Cerebellar cortex (tissue), 1 donor: ENCODE results near the gene CCDC178.
"Not testable (repeated sequence)": the region's sequence is repeated elsewhere in the genome, so short reads cannot be mapped to it uniquely, and the experiment has no call there.

Source experiments
- DNase-seq: peaks from one replicate; pipeline ENCODE4 v3.0.0-alpha.2; 2015; ENCODE audit warnings: low spot score

Gene CCDC178

DNA sequence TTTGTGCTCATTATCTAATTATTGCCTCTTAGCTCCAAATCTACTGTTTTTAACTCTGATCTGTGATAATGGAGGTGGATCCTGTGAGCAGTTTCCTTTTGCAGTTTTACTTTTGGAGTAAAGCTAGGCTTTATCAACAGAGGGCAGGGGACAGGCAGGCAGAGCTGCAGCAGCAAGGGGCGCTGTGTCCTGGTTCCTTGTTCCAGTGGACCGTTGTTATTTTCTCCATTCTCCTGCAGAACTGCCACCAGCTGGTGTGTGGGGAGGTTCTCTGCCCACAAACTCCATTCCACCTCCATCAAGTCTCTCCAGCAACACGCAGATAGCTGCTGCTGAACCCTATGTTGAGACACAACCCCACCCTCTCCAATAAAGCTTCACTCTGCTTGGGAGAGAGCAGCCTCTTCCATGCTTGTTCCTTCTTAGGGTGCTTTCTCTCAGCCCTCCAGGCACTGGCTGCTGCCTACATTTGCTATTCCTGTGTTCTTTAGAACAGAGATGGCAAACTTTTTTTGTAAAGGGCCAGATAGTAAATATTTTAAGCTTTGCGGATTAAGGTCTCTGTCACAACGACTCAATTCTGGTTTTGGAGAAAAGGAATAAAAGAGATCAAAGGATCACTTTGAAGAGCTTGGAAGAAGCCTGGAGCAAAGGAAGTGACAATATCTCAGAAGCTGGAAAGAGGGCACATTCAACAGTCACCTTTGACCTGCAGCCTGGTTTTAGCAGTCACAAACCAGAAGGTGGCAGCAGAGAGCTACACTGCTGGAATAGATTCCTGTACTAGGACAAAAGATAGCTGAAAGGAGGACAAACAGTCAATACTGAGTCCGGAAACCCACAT is 208.8 kb downstream of the CCDC178 start:
- DNase-seq = peak; percentile 69

DNA sequence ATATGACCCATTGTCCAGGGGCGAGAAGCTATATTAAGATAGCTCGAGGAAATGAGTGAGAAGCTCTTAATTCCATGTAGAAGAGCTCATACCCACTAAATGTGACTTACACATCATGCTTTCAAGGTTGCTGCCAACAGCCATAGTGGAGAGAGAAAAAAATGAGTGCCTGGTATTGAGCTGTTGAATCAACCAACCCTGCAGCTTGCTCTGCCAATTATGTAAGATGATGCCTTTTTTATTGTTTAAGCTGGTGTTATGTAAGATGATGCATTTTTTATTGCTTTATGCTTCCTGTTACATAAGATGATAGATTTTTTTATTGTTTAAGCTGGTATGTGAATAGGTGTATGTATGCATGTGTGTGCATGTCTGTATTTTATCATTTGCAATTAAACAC is 228.2 kb downstream of the CCDC178 start:
- no peak for DNase-seq

DNA sequence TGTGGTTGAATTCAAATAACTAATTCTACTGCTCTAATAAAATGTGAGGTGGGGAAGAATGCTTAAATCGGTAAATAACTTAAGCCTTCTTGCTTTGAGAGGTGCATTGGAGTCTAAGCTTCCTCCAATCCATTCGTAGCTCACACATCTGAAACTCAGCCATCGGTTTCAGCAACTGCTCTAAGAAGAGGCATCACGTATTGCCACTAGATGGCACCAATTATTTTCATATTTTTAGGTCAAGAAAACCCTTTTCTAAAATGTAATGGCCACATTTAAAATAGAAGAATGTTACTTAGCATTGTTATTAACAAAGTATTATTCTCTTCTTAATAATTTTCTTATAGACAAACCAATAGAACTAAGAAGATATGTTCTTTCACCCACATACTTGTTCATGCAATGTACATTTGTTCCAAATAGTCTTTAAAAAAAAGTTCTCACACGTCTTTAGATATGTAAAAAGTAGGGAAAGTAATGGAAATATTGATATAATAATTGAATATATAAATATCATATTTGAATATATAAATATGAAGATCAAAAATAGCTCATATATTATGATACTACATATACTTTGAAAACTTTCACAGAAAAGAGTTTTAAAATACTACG is 229.8 kb downstream of the CCDC178 start:
- DNase-seq = peak; percentile 26

DNA sequence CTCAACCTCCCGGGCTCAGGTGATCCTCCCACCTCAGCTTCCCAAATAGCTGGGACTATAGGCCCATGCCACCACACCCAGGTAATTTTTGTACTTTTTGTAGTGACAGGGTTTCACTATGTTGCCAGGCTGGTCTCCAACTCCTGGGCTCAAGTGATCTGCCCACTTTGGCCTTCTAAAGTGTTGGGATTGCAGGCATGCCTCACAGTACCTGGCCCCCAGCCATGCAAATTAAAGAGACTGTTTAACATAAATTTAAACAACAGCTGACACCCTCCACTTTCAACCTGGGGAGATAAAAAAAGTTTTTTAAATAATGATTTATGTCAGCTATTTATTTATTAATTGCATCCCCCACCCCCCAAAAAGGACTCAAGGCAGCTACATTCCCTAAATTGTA is 234.7 kb downstream of the CCDC178 start:
- DNase-seq = no peak

DNA sequence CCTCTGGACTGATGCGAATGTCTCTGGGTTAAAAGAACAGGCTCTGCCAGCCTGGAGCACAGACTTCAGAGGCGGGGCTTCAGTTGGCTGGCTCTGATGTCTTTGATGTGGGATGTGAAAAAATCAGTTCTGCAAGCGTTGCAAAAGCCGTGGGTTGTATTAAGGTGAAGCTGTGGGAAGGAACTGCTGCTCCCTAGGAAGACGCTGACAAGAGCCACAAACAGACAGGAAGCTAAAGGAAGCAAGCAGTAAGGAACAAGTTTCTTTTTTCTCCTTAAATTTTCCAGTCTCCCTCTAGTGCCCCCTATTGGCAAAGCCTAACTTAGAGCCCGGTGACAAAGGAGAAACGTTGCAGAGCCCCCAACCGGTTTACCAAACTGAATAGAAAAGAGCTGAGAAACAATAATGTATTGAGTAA is 239.0 kb downstream of the CCDC178 start:
- peak; percentile 36 for DNase-seq

DNA sequence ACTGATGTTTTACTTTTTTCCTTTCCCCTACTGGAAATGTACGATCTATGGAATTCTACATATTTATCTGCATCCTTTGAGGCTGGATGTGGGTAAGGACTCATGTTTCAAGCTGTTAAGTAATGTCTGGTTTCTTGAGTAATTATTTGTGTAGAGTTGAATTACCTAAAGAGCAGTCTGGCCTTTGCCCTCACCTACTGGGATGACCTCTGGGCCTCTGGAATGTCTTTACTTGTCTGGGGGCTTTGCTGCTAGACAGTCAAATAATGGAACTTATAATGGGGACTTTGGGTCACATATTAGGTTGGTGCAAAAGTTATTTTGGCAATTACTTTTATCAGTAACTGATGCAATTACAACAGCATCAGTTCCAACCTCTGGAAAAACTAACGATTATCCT is 244.7 kb downstream of the CCDC178 start:
- no peak for DNase-seq

DNA sequence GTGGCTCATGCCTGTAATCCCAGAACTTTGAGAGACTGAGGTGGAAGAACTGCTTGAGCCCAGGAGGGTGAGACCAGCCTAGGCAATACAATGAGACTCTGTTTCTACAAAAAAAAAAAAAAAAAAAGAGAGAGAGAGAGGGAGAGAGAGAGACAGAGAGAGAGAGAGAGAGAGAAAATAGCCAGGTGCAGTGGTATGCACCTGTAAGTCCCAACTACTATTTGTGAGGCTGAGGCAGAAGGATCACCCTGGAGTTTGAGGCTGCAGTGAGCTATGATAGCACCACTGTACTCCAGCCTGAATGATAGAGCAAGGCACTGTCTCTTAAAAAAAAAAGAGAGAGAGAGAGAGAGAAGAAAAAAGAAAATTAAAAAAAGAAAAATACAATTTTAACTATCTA is 245.7 kb downstream of the CCDC178 start:
- no peak for DNase-seq

DNA sequence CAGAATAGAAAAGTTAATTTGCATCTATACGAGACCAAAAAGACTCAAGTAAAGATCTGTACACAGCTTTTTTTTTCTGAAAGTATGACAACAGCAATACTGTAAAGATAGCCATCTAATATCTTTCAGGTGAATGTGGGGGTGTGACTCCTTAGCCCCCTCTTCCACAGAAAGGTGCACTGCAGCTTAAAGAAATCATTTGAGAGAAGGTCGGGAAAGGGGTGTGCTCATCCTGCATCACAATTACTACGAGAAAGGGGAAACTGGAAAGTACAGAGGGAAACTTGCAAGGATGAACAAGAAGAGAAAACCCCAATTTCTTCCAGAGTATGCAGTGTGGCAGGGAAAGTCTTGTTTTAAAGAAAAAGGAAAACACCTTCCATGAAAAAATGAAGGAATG is 255.6 kb downstream of the CCDC178 start:
- DNase-seq = no peak

DNA sequence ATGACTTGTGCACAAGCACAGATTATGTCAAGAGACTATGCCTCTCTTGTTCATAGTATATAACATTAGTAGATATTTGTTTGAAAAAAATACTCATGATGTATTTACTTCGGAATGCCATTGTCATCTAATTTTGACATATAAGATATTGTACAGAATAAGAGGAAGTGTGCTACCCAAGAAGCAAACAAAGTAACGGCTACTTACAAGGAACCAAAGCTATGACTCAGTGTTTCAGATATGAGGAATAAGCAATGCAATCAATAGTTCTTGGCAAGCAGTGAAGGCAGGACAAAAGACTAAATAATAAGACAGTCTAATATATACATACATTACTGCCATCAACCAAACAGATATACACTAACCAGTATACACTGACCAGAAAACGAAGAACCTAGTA is 256.3 kb downstream of the CCDC178 start:
- no peak for DNase-seq

DNA sequence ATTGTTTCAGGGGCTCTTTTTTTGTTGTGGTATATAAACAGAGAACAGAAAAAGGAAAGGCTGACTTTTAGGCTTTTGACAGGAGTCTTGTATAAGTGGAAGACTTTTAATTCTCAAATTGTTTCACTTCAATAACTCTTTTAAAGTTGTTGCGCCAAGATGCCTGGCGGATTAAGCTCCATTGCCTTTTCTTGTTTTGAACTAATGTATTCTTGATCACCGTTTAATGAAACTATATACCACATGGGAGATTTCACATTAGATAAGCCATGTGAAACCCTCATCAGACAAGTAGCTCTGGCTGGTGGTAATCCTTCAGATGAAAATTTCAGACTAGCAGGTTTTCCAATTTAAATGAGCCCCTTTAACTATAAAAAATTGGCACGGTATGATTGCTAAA is 257.4 kb downstream of the CCDC178 start:
- no peak for DNase-seq

DNA sequence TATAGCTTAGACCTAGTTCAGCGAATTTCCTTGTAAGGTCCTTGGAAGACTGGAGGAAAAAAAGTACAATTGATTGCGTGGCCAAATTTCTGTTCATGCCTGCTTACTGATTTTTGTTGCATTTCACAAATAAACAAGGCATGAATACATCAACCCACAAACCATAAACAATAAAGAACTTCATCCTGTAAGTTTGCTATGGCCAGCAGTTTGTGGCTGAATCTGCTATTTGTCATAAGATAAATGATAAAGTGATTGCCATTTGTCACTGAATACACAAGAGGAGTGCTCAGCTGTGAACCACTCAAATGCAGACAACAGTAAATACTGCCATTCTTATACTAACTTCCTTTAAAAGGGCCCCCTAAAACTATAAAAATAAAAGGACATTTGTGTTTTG is 259.5 kb downstream of the CCDC178 start:
- no peak for DNase-seq

DNA sequence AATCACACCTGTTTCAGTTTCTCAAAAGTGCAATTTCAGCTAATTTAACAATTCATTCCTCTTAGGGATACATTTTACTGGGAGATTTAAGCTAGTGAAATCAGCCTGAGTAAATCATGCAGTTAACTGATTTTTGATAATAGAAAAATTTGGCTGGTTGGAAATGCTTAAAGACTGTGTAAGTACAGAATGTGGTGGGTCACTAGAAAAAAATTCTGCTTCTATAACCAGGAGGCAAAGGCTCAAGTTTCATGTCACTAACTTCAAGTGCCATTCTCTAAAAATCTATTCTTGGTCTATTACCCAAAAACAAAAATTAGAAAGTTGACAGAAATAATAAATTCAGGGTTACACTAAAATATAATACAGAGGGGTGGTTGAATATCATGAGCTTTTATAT is 271.3 kb downstream of the CCDC178 start:
- no peak for DNase-seq

DNA sequence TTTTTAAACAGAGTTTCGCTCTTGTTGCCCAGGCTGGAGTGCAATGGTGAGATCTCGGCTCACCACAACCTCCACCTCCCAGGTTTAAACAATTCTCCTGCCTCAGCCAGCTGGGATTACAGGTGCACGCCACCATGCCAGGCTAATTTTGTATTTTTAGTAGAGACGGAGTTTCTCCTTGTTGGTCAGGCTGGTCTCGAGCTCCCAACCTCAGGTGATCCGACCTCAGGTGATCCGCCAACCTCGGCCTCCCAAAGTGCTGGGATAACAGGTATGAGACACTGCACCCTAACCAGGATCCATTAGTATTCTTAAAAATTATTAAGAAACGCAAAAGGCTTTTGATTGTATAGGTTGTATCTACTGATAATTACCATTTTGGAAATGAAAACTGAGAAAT is 276.4 kb downstream of the CCDC178 start:
- not testable (repeated sequence) for DNase-seq

DNA sequence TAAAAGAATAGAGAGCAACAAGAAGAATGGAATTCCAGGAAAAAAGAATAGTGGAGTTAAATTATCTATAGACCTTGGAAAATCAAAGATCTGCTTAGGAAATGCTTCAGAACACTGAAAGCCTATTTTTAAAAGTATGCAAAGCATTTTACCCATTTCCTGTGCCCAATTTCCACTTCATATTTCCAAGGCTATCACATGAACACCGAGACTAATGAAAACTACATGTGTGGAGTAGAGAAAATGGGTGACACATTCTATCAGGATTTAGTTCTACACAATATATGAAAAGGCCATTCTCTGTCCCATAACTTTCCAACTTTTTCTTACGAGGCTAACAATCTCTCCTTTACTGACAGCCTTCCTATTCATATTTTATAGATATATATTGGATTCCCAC is 279.4 kb downstream of the CCDC178 start:
- DNase-seq = no peak

DNA sequence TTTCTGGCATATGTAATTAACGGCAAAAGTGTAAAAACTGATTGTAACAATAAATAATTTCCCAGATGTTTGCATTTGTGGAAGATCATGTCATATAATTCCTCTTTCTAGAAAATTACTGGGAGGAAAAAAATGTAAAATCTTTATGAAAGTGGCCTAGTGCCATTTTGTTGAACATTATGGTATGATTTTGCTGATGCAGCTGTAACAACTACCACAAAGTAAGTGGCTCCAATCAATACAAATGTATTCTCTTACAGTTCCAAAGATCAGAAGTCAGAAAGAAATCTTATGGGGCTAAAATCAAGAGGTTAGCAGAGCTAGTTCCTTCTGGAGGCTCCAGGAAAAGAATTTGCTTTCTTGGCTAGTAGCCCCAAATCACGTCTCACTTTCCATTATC is 281.4 kb downstream of the CCDC178 start:
- DNase-seq = no peak

DNA sequence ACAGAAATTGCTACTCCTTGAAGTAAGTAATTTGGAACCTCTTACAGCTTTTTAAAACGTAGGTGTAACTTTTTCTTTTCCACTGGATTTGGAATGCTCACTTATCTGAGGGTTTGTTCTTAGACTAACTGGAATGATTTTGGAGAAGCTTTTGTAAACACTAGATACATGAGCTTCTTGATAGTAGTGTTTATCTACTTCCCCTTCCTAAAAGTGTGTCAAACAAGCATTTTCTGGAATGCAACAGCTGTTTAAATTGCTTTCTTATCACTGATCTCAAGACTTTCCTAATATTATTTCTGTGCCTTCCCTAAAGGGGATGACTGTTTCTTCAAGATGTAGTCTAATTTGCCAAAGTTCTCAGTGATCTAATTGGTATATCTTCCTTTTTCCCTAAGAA is 282.6 kb downstream of the CCDC178 start:
- DNase-seq = no peak

DNA sequence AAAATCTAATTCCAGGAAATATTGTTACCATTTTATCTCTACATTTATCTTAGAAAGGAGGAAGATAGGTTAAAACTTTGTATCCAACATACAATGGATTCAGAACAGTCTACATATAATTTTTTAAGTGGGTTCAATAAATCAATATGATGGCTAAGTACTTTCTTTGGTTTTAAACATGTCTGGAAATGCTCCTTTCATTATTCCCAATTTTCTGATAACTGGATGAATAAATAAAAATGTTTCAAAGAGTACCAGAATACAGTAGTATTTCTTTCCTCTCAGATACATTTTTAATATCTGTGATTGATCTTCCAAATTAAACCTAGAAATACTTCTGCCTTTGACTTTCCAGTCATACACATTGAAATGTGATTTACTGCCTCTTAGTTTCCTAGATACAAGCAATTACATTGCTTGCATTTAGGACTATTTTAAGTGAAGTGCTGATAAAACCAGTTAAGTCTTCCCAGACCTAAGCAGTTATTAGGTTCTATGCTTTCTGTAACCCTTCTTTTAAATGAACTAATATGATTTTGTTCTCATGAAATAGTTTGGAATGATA is 283.5 kb downstream of the CCDC178 start:
- DNase-seq = no peak

DNA sequence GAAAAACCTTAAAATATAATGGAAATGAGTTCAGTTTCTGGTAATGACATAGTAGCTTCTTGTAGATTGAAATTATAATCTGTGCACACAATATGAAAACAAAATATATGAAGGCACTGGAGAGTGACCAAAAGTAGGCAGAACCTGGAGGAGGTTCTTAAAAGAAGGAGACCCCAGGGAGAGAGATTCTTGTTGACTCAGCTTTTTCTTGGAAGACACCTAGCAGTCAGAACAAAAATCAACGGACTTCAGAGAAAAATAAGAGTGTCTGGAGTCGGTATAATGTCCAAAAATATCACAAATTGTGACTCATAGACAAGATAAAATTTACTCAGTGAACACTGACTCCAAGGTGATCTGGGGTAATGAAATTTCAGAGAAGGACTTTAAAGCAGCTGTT is 286.5 kb downstream of the CCDC178 start:
- no peak for DNase-seq

DNA sequence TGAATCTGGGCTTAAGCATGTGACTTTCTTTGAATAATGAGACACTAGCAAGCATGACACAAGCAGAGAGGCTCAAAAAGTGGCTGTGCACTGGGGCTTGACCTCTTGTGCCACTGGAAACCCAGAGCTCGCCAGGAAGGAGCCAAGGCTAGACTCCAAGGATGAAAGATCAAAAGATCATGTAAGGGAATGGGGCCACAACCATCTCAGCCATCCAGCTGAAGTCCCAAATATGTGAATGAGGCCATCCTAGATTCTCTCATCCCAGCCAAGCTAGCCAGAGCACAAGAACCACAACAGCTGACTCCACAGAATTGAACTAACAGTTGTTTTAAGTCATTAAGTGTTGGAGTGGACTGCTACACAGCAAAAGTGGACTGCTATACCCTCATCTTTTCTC is 288.1 kb downstream of the CCDC178 start:
- no peak for DNase-seq

DNA sequence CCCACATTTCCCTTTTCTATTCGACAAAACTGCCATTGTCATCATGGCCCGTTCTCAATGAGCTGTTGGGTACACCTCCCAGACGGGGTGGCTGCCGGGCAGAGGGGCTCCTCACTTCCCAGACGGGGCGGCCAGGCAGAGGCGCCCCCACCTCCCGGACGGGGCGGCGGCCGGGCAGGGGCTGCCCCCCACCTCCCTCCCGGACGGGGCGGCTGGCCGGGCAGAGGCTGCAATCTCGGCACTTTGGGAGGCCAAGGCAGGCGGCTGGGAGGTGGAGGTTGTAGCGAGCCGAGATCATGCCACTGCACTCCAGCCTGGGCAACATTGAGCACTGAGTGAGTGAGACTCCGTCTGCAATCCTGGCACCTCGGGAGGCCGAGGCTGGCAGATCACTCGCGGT is 292.7 kb downstream of the CCDC178 start:
- not testable (repeated sequence) for DNase-seq

DNA sequence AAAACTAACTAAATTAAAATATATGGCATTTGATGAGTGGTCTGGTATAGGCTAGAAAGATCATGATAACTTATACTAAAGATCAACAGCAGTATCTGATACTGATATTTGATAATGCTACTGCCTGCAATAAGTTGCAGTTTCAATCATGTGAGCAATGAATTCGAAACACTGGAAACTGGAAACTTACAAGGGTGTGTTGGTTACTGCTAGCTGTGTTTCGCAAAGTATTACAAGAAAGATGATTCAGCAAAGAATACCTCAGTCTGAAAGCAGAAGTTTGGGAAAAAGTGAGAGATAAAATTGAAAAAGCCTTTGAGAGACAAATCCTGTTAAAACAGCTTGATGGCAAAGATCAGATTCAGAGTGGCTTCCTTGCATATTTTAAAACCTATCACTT is 294.5 kb downstream of the CCDC178 start:
- DNase-seq = no peak

DNA sequence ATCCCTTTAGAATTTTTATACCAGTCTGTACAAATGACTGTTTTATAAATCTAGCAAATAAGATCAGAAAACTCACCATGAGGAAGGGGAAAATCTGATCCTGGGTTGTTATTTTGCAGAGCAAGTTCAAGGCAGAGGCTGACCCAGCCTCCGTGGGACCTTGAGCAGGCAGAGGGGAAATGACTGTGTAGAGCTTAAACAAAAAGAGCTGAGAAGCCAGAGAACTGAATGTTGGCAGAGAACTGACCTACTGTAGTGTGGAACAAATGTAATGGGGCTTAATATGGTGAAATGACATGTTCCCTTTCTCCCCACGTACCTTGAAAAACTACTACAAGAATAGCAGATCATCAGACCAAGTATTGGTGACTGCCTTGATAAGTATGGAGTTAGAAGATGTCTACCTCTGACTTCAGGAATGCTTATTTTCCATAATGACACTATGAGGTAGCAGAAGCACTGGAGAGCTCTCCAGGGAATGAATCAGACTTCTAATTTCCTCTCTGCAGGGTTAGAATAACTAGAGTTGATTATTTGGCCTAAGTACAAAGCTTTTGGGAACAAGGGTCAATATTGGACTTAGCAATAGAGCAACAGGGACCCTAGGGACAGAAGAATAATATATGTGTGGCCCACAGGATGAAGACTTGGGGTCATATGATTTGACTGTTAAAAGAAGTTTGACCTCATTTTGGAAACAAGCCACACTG is 304.4 kb downstream of the CCDC178 start:
- no peak for DNase-seq

DNA sequence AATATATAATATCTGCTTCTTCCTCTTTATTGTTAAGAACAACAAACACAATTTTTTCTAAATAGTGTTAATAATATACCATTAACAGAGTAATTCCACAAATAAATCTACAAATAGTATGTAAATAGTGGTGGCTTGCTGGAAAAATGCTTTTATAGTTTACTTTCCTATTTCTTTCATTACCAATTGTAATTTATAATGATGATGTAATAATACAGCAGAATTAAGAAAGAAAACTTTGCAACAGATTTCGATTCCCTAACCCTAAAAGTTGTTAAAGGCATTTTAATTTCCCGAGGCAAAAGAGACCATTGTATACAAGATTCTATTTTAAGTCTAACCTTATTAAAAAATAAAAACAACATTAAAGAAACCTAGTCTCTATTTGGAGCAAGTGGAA is 307.9 kb downstream of the CCDC178 start:
- no peak for DNase-seq
